Stimulated activated CD4-positive, alpha-beta T cell treated with anti-CD3 and anti-CD28 coated beads, TNF-alpha, amount 100 ng/mL, for 4 hours (primary cell): Measurements from ENCODE around the gene ALS2.
"Not testable (repeated sequence)": the region's sequence is repeated elsewhere in the genome, so short reads cannot be mapped to it uniquely, and the experiment has no call there.

Experiments used
- DNase-seq, 3 experiments: peaks; one replicate each; pipeline ENCODE4 v3.0.0-alpha.2; 2020; ENCODE audit warnings: low read depth in 3 of 3

ALS2 gene

DNA sequence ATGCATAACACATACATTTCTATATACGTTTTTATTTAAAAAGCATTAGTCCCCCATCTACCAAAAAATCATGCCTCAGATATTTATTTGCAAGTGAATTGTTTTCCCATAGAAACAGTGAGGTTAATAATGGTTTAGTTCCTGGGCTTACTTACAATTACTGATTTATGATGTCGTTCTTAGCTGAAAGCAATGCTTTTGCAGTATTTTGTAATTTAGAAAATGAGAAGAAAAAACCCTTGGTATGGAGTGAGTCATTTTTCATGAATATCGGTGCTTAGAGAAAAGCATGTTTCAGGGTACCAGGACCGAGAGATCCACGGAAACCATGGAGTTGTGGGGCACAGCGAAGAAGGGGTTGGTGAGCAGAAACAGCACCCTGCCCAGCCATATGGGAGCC, 13.6 kb upstream of the ALS2 start:
- DNase-seq: no peak

DNA sequence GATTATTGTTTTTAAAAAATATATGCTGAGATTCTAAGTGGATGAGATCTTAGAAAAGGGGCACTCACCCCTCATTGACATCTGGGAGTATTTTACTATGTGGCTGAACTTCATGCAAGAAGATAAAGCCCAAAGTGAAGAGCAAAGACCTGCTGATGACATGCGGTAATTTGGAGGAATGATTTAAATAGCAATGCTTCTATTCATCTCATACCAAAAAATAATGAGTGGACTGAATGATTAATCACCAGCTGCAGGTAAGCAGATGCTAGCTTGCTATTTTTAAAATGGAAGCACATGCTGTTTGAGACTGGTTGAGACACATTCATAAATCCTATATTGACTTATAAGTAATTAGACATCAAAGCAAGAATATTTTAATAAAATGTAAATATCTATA, 12.9 kb upstream of the ALS2 start:
- no peak for DNase-seq

DNA sequence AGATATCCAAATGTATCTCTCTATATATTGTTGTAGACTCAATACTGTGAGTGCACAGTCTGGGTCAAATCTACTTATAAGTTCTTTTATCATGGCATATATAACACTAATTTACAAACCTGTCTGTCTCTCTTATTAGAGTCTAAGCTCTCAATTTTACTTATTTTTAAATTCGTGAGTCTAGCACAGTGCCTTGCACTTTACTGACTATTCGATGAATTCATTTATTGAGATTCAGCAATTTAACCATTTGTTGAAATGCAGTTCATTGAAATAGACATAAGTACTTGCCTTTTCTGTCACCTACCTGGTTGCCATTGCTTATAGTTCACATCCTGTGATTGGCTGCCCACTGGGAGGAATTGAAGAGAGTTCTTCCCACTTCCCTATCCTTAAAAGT, 10.3 kb upstream of the ALS2 start:
- no peak for DNase-seq

- no peak for DNase-seq
Measured at GRCh38 chr2:201790291-201790690, 9.6 kb upstream of the ALS2 start.

DNA sequence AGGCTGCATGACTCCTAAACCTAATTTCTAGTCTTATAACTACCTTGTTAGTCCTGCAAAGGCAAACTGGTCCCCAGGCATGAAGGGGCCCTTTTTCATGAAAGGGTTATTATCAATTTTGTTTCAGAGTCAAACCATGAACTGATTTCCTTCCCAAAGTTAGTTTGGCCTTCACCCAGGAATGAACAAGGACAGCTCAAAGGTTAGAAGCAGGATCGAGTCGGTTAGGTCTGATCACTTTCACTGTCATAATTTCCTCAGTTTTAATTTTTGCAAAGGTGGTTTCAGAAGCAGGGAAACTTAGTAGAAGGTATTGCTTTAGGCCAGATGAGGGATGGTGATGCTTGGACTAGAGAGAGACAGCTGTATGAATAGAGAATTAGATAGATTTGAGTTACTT, 8.7 kb upstream of the ALS2 start:
- DNase-seq: no peak

- DNase-seq: no peak
Measured at GRCh38 chr2:201788371-201788770, 7.6 kb upstream of the ALS2 start.

DNA sequence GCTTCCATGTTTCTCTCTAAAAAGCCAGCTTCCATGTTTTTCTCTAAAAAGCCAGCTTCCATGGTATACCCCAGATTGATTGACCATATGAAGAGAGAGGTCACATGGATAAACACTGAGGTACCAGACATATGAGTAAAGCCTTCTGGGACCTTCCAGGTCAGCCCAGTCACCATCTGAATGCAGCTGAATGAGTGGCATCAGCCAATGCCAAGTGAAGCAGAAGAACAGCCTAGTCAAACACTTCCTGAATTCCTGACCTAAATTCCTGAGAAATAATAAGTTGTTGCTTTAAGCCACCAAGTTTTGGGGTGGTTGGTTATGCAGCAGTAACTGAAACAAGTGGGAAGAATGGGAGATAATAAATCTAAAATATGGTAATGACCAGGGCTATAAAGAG, 5.7 kb upstream of the ALS2 start:
- no peak for DNase-seq

- no peak for DNase-seq
Measured at GRCh38 chr2:201785135-201785534, 4.4 kb upstream of the ALS2 start.

GRCh38 chr2:201784563-201784962, 3.8 kb upstream of the ALS2 start:
- no peak for DNase-seq

DNA sequence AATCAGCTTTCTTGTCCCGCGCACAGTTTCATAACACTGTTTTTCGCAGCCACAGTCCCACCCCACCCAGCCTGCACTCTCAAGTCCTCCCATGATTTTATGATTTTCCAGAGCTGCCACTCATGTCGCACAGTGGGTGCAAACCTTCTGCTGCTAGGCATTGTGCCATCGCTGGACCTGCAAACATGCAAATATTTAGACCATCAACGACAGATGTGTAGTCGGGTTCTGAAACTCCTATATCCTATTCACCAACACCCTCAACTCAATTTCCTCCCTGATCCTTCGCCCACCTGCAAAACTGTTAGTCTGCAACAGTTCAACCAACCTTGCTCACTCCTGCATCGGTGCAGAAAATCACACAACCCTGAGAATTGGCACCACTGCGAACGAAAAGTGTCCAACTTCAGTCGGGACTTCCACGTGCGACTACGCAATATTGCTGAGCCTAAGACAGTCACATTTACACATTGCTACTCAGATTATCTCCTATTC, 871 bp upstream of the ALS2 start:
- DNase-seq: no peak

DNA sequence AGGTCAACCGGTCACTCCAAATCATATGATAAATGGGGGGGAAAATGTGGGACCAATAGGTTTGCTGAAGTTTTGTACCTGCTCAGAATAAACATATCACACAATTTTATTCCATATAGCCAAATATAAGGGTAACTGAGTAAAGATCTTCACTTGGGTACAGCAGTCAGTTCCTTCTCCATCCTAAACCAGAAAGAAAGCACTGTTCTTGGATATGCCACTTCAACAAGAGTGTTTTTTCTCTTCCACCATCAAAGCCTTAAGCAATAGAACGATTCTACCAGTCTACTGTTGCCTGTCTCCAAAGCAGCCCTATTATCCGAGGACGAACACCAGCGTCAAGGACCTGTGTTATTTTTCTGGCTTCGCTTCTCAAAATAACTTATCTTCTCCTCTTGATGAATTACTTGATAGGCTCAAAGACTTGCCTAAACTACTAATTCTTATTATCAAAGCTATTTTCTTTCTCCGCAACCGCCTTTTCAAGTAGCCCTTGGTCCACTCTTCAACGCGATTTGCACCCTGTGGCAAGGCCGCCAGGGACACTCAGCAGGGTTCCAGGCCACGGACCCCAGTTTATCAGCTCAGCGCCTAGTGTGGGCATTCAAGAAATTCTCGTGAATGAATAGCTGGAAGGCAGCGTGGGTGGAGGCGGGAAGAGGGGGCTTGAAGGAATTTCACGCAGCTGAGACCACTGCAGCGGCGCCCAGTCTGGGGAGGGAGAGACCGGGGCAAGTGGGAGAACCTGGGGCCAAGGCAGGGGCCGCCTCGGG, 646 bp downstream of the ALS2 start:
- DNase-seq: no peak

DNA sequence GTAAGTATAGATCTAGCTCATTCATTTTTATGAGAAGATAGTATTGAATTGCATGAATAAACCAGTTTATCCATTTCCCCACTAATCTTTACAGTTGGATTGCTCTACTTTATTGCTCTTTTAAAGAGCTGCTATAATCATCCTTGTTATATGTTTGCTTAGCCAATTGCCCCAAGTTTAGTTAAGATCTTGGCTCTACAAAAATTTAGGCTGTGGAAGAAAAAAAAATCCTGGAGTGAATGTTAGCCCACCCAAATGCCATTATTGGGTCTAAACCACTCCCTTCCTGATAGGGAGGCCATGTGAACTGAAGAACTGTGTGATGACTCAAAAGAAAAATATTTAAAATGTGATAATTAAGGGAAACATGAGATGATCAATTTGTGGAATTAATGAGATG, 2.9 kb downstream of the ALS2 start:
- DNase-seq: no peak

DNA sequence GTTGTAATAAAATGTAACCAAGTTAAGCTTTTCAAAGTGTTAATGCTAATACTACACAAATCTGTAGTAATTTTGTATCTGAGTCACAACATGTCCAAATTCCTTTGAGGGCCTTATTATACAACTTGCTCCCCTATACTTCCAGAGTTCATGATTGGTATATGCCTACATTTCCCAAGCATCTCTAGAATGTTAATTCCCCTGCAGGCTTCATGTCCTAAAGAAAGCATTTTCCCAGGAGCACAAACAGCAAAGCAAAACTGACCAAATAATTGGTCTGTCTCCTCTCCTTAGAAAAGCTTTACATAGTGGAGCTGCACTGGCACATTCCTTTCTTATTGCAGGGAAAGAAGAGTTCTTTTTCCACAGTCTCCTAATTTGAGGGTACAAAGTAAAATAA, 3.7 kb downstream of the ALS2 start:
- DNase-seq: no peak

DNA sequence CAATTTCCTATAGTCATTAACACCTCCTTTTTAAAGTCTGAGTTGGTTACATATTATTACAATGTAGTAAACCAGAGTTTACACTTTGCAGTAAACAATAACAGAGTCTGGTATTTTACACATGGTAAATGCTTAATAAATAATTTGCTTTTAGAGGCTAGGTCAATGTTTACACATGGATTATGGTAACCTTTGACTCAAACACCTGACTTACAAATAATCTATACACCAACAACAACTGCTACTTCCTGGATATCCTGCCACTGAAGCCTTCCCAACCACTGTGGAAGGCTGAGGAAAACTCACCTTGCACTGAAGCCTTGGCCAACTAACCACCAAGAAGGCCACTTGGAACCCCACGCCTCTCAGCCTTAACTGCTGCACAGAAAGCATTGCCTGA, 5.4 kb downstream of the ALS2 start:
- DNase-seq: no peak

DNA sequence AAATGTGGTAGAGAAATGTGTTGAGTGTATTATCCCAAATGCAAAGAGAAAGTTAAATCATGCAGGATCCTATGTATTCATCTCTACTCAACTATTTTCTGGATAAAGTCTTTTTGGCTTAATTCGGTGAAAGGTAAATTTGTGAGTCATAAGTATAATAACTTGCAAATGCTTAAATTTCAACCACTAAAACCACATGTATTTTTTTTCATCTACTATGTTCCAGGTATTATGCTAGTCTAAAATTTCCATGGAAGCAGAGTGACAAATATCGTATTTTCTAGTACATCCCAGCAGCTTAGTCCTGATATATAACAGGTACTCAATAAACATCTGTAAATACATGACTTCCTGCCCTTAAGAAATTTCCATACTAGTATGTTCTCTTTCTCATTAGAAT, 6.2 kb downstream of the ALS2 start:
- no peak for DNase-seq

GRCh38 chr2:201773990-201774389, 6.7 kb downstream of the ALS2 start:
- DNase-seq: no peak

GRCh38 chr2:201769666-201770373, 10.9 kb downstream of the ALS2 start:
- DNase-seq: no peak

- DNase-seq: no peak
Measured at GRCh38 chr2:201768918-201769317, 11.8 kb downstream of the ALS2 start.

GRCh38 chr2:201765799-201766198, 14.9 kb downstream of the ALS2 start:
- no peak for DNase-seq

DNA sequence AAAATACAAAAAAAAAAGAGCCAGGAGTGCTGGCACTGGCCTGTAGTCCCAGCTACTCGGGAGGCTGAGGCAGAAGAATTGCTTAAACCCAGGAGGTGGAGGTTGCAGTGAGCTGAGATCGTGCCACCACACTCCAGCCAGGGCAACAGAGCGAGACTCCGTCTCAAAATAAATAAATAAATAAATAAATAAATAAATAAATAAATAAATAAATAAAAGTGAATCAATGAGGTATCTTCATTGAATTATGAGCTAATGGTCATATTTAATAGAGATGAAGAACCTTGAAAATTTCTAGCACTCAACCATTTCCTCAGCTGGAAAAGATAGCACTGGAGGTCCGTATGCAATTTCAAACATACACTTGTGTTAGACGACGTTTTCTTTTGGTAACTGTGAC, 16.3 kb downstream of the ALS2 start:
- not testable (repeated sequence) for DNase-seq

DNA sequence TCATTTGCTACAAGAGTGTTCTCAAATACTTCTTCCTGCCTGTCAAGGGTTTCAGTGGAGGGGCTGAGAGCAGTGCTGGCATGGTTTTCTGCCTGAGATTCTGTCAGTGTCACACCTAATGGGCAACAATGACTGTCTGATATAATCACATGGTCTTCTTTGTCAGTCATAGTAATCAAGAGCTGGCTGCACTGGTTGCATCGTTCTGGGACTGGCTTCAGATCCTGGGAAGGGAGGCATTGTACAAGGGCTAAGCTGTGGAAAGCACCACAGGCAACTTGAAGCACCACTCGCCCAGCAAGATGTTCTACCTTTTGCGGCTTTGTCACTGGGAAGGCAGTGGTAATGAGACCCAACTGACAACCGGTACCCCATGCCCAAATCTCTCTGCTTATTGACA, 19.6 kb downstream of the ALS2 start:
- DNase-seq: no peak

DNA sequence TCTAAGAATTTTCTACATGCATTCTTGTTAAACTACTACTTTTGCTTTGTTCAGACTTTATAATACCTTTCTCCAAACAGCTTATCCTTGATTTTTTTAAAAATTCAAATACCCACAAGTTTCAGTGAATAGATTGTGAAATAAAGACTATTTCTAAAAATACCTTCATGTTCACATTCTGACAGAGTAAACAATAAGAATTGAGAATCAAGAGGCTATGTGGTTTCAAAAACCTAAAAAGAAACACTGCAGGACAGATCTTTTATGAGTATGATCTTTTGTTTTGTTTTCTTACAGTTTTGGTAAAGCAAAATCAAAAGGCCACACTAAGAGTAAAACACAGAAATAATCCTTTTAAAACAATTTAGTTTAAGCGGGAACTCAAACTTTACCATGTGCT, 21.2 kb downstream of the ALS2 start:
- DNase-seq: no peak

GRCh38 chr2:201758873-201759272, 21.9 kb downstream of the ALS2 start:
- DNase-seq: no peak
